B cell (primary cell): ENCODE data around the gene LIPE. TPM values are rescaled to one million over a fixed set of nuclear protein-coding genes. Genes with fewer than 3 reads are reported as not detected.
A peak's percentile ranks its signal among the peaks of the same experiment; 100 is the strongest.

Source experiments
- ATAC-seq: fragments of 200-7000 bp; cut with Tn5 transposase; one replicate; pipeline ENCODE4 v1.10.0; 2021; ENCODE audit warnings: low read depth, mild to moderate bottlenecking, moderate number of reproducible peaks, moderate library complexity
- CTCF ChIA-PET: fragments of 350-600 bp; sonication (Branson Sonifier 250); formaldehyde crosslinking; loops from one replicate; lab custom pipeline; 2021; ENCODE audit warnings: antibody characterized with exemption, inconsistent platforms; lab: Charles Lee
- POLR2A ChIA-PET: fragments of 350-600 bp; sonication (Branson Sonifier 250); formaldehyde crosslinking; loops from one replicate; lab custom pipeline; 2021; ENCODE audit warnings: antibody characterized with exemption; lab: Charles Lee
- DNase-seq: peaks from one replicate; pipeline ENCODE4 v3.0.0; 2013
- H2AFZ ChIP-seq: 2 replicates; pipeline ENCODE4 v1.6.1; 2012; ENCODE audit warnings: mild to moderate bottlenecking, low read depth, low read length; ENCODE audit not compliant: insufficient read depth, poor library complexity, severe bottlenecking
- H3K27ac ChIP-seq, 2 donors: 1 replicate in 1 of 2; 2 replicates in 1 of 2; pipeline ENCODE4 v1.5.1; 2012 to 2013; ENCODE audit warnings: low read length in 2 of 2, mild to moderate bottlenecking in 2 of 2, moderate library complexity in 1 of 2
- H3K27me3 ChIP-seq, 4 experiments: fragments of 200-600 bp in 1 of 4; sonication (generic) in 1 of 4; replicated peaks in 1 of 4; 1 replicate in 2 of 4; 2 replicates in 2 of 4; pipeline versions ENCODE4 v1.6.1 to v1.7.0; 2013 to 2016; ENCODE audit warnings: low read length in 3 of 4, mild to moderate bottlenecking in 2 of 4, mixed read lengths in 1 of 4, moderate library complexity in 1 of 4; ENCODE audit not compliant: insufficient read depth in 4 of 4, control insufficient read depth in 3 of 4; ENCODE audit errors: control extremely low read depth in 1 of 4
- H3K36me3 ChIP-seq, 2 experiments: replicated peaks in 1 of 2; 1 replicate in 1 of 2; 2 replicates in 1 of 2; pipeline versions ENCODE4 v1.6.1 to v1.7.1; 2013; ENCODE audit warnings: low read length in 1 of 2; ENCODE audit not compliant: insufficient read depth in 2 of 2, control insufficient read depth in 1 of 2; ENCODE audit errors: control extremely low read depth in 1 of 2, extremely low read depth in 1 of 2
- H3K4me1 ChIP-seq, 2 donors: fragments of 200-600 bp in 1 of 2; sonication (generic) in 1 of 2; 1 replicate in 1 of 2; 2 replicates in 1 of 2; pipeline versions ENCODE4 v1.5.1 to v1.6.1; 2013 to 2017; ENCODE audit warnings: low read length in 2 of 2; ENCODE audit not compliant: control insufficient read depth in 2 of 2, insufficient read depth in 2 of 2
- H3K4me2 ChIP-seq: replicated peaks from 2 replicates; pipeline ENCODE3; 2012; ENCODE audit warnings: mild to moderate bottlenecking, low read depth, low read length; ENCODE audit not compliant: poor library complexity, severe bottlenecking
- H3K4me3 ChIP-seq, 5 experiments: fragments of 200-600 bp in 1 of 5; sonication (generic) in 1 of 5; 1 replicate in 3 of 5; 2 replicates in 2 of 5; pipeline versions ENCODE4 v1.5.1 to v1.7.0; 2011 to 2016; ENCODE audit warnings: low read length in 4 of 5, mild to moderate bottlenecking in 4 of 5, low read depth in 2 of 5, control low read depth in 1 of 5, moderate library complexity in 1 of 5; ENCODE audit not compliant: insufficient read depth in 1 of 5; ENCODE audit errors: control extremely low read depth in 1 of 5, extremely low read depth in 1 of 5
- H3K79me2 ChIP-seq: fragments of 200-600 bp; sonication (generic); one replicate; pipeline ENCODE4 v1.6.0; 2016; ENCODE audit warnings: low read length; ENCODE audit not compliant: control insufficient read depth, insufficient read depth
- H3K9ac ChIP-seq: fragments of 200-600 bp; sonication (generic); 2 replicates; pipeline ENCODE4 v1.6.1; 2017; ENCODE audit warnings: mild to moderate bottlenecking, low read length, moderate library complexity
- H3K9me3 ChIP-seq, 3 donors: one replicate each; pipeline versions ENCODE4 v1.6.1 to v1.7.1; 2013; ENCODE audit warnings: low read length in 2 of 3; ENCODE audit not compliant: control insufficient read depth in 2 of 3, insufficient read depth in 1 of 3; ENCODE audit errors: control extremely low read depth in 1 of 3
- H4K20me1 ChIP-seq: 2 replicates; pipeline ENCODE4 v1.6.0; 2012; ENCODE audit warnings: mild to moderate bottlenecking, low read length; ENCODE audit not compliant: insufficient read depth, control insufficient read depth, poor library complexity, severe bottlenecking
- H3K27ac Mint-ChIP-seq: one replicate; pipeline ENCODE4 v1.8.0; 2021; ENCODE audit warnings: mixed read lengths
- H3K27me3 Mint-ChIP-seq: one replicate; pipeline ENCODE4 v1.8.0; 2021; ENCODE audit warnings: mixed read lengths
- H3K4me1 Mint-ChIP-seq: one replicate; pipeline ENCODE4 v1.8.0; 2021; ENCODE audit warnings: mixed read lengths
- H3K4me3 Mint-ChIP-seq: one replicate; pipeline ENCODE4 v1.8.0; 2021; ENCODE audit warnings: mixed read lengths
- H3K9me3 Mint-ChIP-seq: one replicate; pipeline ENCODE4 v1.8.0; 2022; ENCODE audit warnings: mixed read lengths; ENCODE audit not compliant: insufficient read depth
- CTCF ChIP-seq: fragments of 200-600 bp; IDR thresholded peaks from one replicate; pipeline ENCODE4 v1.8.0; 2022; ENCODE audit warnings: antibody characterized with exemption, mild to moderate bottlenecking
- EZH2 ChIP-seq: IDR thresholded peaks from 2 replicates; pipeline ENCODE4 v1.6.1; 2012; ENCODE audit warnings: borderline replicate concordance, low read depth, mild to moderate bottlenecking, moderate library complexity, low read length; ENCODE audit not compliant: insufficient read depth, poor library complexity, severe bottlenecking
- WGBS: methylation state at CpG from one replicate; pipeline ENCODE4 v1.1.5; 2013; ENCODE audit warnings: missing lambda C conversion rate; ENCODE audit not compliant: insufficient coverage; 5-methylcytosine and 5-hydroxymethylcytosine counted together
- intact Hi-C: fragments of 100-400 bp; cut with micrococcal nuclease; formaldehyde crosslinking; loops from one replicate; pipeline ENCODE4 v1.10.0; 2022
- polyA plus RNA-seq: library from polyadenylated mRNA; depleted of rRNA; stranded (reverse); fragments of >200 nt; gene quantifications from 2 replicates; pipeline ENCODE4 v1.2.3, GENCODE V29; 2012
- total RNA-seq, 2 donors: library from RNA; stranded (reverse); fragments of 120-200 nt in 1 of 2; gene quantifications; 1 replicate in 1 of 2; 2 replicates in 1 of 2; pipeline versions ENCODE4 v1.2.3 to v1.2.4, GENCODE V29; 2013 to 2022

The LIPE gene
- total and polyA plus RNA-seq, 2 donors (not counting 1 experiment from before 2014, with no cell fraction given), result 46.9 to 49.4 TPM

- H3K27ac Mint-ChIP-seq, result peak overlapping the region; percentile 86
Measured at GRCh38 chr19:42362891-42363440, 64.2 kb downstream of the LIPE start.

More at GRCh38 chr19:42362891-42363440, 64.2 kb downstream of the LIPE start:
- peak overlapping the region; percentile 41 for H2AFZ ChIP-seq
- WGBS, result 99% methylated on average over 11 of the region's 13 CpGs
- DNase-seq, result no peak
- Mint-ChIP-seq H3K4me3 (peak overlapping the region; percentile 10), H3K4me1 (peaks cover 47% of the 10 kb centered on the region), H3K9me3 (no peaks in the 10 kb centered on the region), H3K27me3 (no peaks in the 10 kb centered on the region)
- H3K27ac ChIP-seq, result peak overlapping the region; percentile 81 to 87
- no peak for ATAC-seq
- H3K9me3 ChIP-seq, result peaks cover 0 to 9% (median 7%) of the 10 kb centered on the region in 3 donors
- no peaks in the 10 kb centered on the region for H3K27me3 ChIP-seq
- peaks cover 38 to 47% of the 10 kb centered on the region in 2 donors for H3K4me1 ChIP-seq
- no peak overlapping the region for H3K4me3 ChIP-seq
- H3K79me2 ChIP-seq, result no peaks in the 10 kb centered on the region
- no peak for TF ChIP-seq EZH2
- TF ChIP-seq CTCF, result no peak
- peak overlapping the region; percentile 62 for H3K4me2 ChIP-seq
- intact Hi-C loops, result no loop called here
- ChIA-PET CTCF (interaction anchor here (3.6 kb wide), 1 partner anchor 37 kb away, joined by 18 read pairs; no protein-coding TSS in a partner anchor), POLR2A (interaction anchor here (0.5 to 1.5 kb wide), 2 partner anchors 22 to 24 kb away, joined by 3 to 6 read pairs; no protein-coding TSS in a partner anchor)
- H4K20me1 ChIP-seq, result no peaks in the 10 kb centered on the region
- no peak overlapping the region for H3K9ac ChIP-seq
- H3K36me3 ChIP-seq, result no peaks in the 10 kb centered on the region
